SK-N-SH (cell line): ENCODE measurements around the gene SLC12A3.
"Not testable (repeated sequence)": the region's sequence is repeated elsewhere in the genome, so short reads cannot be mapped to it uniquely, and the experiment has no call there.

Source experiments
- CTCF ChIP-seq: fragments of 200-600 bp; sonication (generic); IDR thresholded peaks from 2 replicates; pipeline ENCODE4 v1.6.1; 2017; ENCODE audit warnings: antibody characterized with exemption, mild to moderate bottlenecking, moderate library complexity
- ELF1 ChIP-seq: IDR thresholded peaks from 2 replicates; pipeline ENCODE4 v1.4.0; 2012
- EZH2phosphoT487 ChIP-seq: fragments of 200-600 bp; sonication (generic); IDR thresholded peaks from 2 replicates; pipeline ENCODE4 v1.6.1; 2017; ENCODE audit warnings: low read depth, mixed run types, mild to moderate bottlenecking, antibody characterized with exemption, moderate library complexity, borderline replicate concordance
- PBX3 ChIP-seq: IDR thresholded peaks from 2 replicates; pipeline ENCODE4; 2012
- TCF12 ChIP-seq: IDR thresholded peaks from 2 replicates; pipeline ENCODE4 v1.4.0; 2012
- TF ChIP-seq, protein P1 (sequence below): IDR thresholded peaks from 2 replicates; pipeline ENCODE4 v1.4.0; 2012; ENCODE audit warnings: low read depth, borderline replicate concordance

DNA sequence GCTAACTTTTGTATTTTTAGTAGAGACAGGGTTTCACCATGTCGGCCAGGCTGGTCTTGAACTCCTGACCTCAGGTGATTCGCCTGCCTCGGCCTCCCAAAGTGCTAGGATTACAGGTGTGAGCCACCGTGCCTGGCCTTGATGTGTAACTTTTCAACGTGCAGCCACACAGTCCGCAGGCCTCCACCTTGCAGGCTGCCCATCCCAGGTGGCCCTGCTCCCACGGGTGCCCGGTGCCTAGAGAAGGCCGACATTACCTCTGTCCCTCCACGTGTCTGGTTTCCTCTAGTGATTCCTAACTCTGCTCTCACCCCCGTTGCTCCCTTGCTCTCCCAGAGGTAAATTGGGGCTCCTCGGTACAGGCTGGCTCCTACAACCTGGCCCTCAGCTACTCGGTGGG, 19.9 kb downstream of the SLC12A3 start:
- not testable (repeated sequence) for TF ChIP-seq CTCF, PBX3, EZH2phosphoT487, TCF12, ELF1
- TF ChIP-seq, protein P1, sequence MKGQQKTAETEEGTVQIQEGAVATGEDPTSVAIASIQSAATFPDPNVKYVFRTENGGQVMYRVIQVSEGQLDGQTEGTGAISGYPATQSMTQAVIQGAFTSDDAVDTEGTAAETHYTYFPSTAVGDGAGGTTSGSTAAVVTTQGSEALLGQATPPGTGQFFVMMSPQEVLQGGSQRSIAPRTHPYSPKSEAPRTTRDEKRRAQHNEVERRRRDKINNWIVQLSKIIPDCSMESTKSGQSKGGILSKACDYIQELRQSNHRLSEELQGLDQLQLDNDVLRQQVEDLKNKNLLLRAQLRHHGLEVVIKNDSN: not testable (repeated sequence)
